Cardiac fibroblast (primary cell): ENCODE results near the gene IQCF6.
"Not testable (repeated sequence)": the region's sequence is repeated elsewhere in the genome, so short reads cannot be mapped to it uniquely, and the experiment has no call there.

Source experiments
- DNase-seq, 2 donors: peaks; one replicate each; pipeline versions ENCODE4 v3.0.0 to v3.0.0-alpha.2; 2010; ENCODE audit warnings: low read depth in 2 of 2
- H3K4me3 ChIP-seq, 2 donors: replicated peaks in 1 of 2; 1 replicate in 1 of 2; 2 replicates in 1 of 2; pipeline ENCODE4 v1.5.1; 2011; ENCODE audit warnings: low read depth in 2 of 2, low read length in 2 of 2, mild to moderate bottlenecking in 2 of 2, moderate library complexity in 1 of 2
- CTCF ChIP-seq: IDR thresholded peaks from one replicate; pipeline ENCODE4 v1.5.1; 2011; ENCODE audit warnings: low read depth, mild to moderate bottlenecking, low read length, inconsistent platforms

The IQCF6 gene

GRCh38 chr3:51778554-51778953 lies 483 bp downstream of the IQCF6 start:
- no peak for DNase-seq

GRCh38 chr3:51777985-51778384 lies 1.1 kb downstream of the IQCF6 start:
- DNase-seq, result no peak
- no peak for TF ChIP-seq CTCF
- H3K4me3 ChIP-seq, result no peak overlapping the region

More at GRCh38 chr3:51778554-51778953, 483 bp downstream of the IQCF6 start:
- H3K4me3 ChIP-seq, result no peak overlapping the region
- no peak for TF ChIP-seq CTCF

- H3K4me3 ChIP-seq, result no peak overlapping the region
- no peak for DNase-seq
- no peak for TF ChIP-seq CTCF
These were observed 5.4 kb downstream of the IQCF6 start for GRCh38 chr3:51773529-51774056.

GRCh38 chr3:51759203-51759602 lies 19.8 kb downstream of the IQCF6 start:
- H3K4me3 ChIP-seq, result no peak overlapping the region
- TF ChIP-seq CTCF, result no peak
- DNase-seq, result no peak

- DNase-seq, H3K4me3 ChIP-seq: not testable (repeated sequence)
These were observed 25.0 kb downstream of the IQCF6 start for GRCh38 chr3:51753763-51754750.

- no peak for DNase-seq
- TF ChIP-seq CTCF, result no peak
- H3K4me3 ChIP-seq, result no peak overlapping the region
These were observed 27.8 kb downstream of the IQCF6 start for GRCh38 chr3:51751287-51751686.

- no peak for DNase-seq
These were observed 28.2 kb downstream of the IQCF6 start for GRCh38 chr3:51750878-51751277.

More at GRCh38 chr3:51750878-51751277, 28.2 kb downstream of the IQCF6 start:
- H3K4me3 ChIP-seq, result no peak overlapping the region
- TF ChIP-seq CTCF, result no peak
